Activated CD8-positive, alpha-beta memory T cell treated with anti-CD3 and anti-CD28 coated beads, Interleukin-2, amount 50 U/mL, for 4 hours (primary cell): ENCODE measurements around the gene P2RX2.

Source experiments
- DNase-seq: peaks from one replicate; pipeline ENCODE4 v3.0.0-alpha.2; 2020

P2RX2 gene

DNA sequence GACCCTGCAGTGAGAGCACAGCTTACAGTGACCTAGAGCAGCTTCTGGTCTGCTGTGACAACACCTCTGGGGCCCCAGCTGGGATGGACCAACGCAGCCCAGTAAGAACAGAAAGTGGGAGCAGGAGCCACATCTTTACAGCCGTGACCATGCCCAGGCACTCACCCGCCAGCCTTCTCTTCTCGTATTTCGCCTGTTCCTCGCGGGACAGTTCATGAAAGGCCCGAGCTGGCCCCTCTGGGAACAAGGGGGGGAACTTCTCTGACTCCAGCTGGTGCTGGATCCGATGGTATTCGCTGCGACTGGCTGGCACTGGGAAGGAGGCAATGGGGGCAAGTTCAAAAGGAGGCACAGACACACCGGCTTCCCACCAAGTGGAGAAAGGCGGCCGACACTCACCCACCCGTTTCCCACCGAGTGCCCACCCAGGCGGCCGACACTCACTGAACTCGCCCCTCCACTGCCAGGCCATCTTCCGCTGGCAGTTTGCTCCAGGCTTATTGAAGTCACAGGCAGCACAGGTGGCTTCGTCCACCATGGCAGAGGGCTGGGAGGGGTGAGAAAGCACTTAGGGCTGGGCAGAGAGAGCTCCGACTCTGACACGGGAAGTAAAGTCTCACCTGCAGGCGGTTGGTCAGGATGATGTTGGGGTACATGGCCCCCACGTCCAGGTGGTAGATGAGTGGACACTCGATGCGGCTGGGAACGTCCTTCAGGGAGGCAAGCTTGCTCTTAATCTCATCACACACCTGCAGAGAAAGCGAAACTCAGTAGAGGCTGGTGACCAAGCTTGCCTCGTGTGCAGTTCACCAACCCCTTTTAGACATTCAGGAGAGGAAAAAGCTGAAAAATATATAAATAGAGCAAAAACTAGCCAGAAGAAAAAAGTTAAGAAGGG, 49.9 kb downstream of the P2RX2 start:
- DNase-seq, result no peak

DNA sequence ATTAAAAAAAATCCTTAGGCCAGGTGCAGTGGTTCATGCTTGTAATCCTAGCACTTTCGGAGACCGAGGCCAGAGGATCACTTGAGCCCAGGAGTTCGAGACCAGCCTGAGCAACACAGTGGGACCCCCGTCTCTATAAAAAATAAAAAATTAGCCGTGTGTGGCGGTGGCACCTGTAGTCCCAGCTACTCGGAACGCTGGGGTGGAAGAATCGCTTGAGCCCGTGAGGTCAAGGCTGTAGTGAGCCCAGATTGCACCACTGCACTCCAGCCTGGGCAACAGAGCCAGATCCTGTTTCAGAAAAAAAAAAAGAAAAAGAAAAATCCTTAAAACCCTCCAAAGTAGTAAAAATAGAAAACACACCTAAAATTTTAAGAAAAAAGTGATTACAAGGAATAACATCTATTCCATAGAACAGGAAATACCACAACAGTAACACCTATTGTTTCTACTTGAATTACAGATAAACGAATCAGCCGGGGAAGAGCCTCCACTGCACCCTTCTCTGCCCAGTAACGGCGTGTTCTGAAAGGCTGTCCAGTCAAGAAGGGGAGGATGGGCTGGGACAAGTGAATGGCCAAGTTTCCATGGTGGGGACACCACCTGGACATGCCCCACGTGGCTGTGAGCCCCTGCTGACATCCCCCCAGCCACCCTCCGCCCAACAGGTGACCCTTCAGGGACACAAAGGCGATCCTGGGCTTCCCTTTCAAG, 50.7 kb downstream of the P2RX2 start:
- DNase-seq, result no peak
